Osteocyte (in vitro differentiated cells): ENCODE data around the gene TXNRD2. TPM values are rescaled to one million over a fixed set of nuclear protein-coding genes. Genes with fewer than 3 reads are reported as not detected.
"Not testable (repeated sequence)": the region's sequence is repeated elsewhere in the genome, so short reads cannot be mapped to it uniquely, and the experiment has no call there.

Experiments used
- DNase-seq: peaks from one replicate; pipeline ENCODE4 v3.0.0; 2021; ENCODE audit warnings: mixed read lengths; ENCODE audit not compliant: unreplicated experiment; ENCODE audit errors: extremely low spot score
- H3K27ac Mint-ChIP-seq: one replicate; pipeline ENCODE4 v1.8.0; 2021; ENCODE audit warnings: mild to moderate bottlenecking, mixed read lengths; ENCODE audit not compliant: unreplicated experiment
- H3K27me3 Mint-ChIP-seq: one replicate; pipeline ENCODE4 v1.8.0; 2021; ENCODE audit warnings: mixed read lengths; ENCODE audit not compliant: unreplicated experiment
- H3K36me3 Mint-ChIP-seq: one replicate; pipeline ENCODE4 v1.8.0; 2021; ENCODE audit warnings: mixed read lengths; ENCODE audit not compliant: unreplicated experiment
- H3K4me1 Mint-ChIP-seq: one replicate; pipeline ENCODE4 v1.8.0; 2021; ENCODE audit warnings: mixed read lengths; ENCODE audit not compliant: unreplicated experiment
- H3K4me3 Mint-ChIP-seq: one replicate; pipeline ENCODE4 v1.8.0; 2021; ENCODE audit warnings: mild to moderate bottlenecking, moderate library complexity, mixed read lengths; ENCODE audit not compliant: unreplicated experiment
- H3K9me3 Mint-ChIP-seq: one replicate; pipeline ENCODE4 v1.8.0; 2021; ENCODE audit warnings: mixed read lengths; ENCODE audit not compliant: unreplicated experiment
- total RNA-seq: library from RNA; stranded (reverse); gene quantifications from 2 replicates; pipeline ENCODE4 v1.2.1, GENCODE V29; 2021
- TF ChIP-seq, protein P1 (sequence below): fragments of 200-600 bp; sonication (generic); IDR thresholded peaks from 2 replicates; pipeline ENCODE4 v1.5.0; 2021; ENCODE audit warnings: antibody characterized with exemption, mild to moderate bottlenecking, moderate library complexity

TXNRD2 gene
- total RNA-seq, 1 donor from 2014 or later: 12.6 TPM

DNA sequence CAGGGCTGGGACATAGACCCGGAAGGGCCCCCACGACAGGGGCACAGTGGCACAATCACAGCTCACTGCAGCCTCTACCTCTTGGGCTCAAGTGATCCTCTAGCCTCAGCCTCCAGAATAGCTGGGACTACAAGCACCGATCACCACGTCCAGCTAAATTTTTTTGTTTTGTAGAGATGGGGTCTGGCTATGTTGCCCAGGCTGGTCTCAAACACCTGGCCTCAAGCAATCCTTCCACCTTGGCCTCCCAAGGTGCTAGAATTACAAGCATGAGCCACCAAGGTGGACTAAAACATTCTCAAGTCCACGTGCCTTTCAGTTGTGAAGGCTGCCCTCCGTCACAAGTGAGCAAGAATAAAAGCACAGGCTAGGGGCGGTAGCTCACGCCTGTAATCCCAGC lies 10.1 kb downstream of the TXNRD2 start:
- H3K9me3 Mint-ChIP-seq: peaks cover 11% of the 10 kb centered on the region
- no peaks in the 10 kb centered on the region for H3K4me1 Mint-ChIP-seq
- DNase-seq: no peak
- no peaks in the 10 kb centered on the region for H3K27me3 Mint-ChIP-seq
- H3K27ac Mint-ChIP-seq: no peak overlapping the region
- TF ChIP-seq, protein P1, sequence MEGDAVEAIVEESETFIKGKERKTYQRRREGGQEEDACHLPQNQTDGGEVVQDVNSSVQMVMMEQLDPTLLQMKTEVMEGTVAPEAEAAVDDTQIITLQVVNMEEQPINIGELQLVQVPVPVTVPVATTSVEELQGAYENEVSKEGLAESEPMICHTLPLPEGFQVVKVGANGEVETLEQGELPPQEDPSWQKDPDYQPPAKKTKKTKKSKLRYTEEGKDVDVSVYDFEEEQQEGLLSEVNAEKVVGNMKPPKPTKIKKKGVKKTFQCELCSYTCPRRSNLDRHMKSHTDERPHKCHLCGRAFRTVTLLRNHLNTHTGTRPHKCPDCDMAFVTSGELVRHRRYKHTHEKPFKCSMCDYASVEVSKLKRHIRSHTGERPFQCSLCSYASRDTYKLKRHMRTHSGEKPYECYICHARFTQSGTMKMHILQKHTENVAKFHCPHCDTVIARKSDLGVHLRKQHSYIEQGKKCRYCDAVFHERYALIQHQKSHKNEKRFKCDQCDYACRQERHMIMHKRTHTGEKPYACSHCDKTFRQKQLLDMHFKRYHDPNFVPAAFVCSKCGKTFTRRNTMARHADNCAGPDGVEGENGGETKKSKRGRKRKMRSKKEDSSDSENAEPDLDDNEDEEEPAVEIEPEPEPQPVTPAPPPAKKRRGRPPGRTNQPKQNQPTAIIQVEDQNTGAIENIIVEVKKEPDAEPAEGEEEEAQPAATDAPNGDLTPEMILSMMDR: no peak
- H3K36me3 Mint-ChIP-seq: peaks cover 8% of the 10 kb centered on the region
- no peak overlapping the region for H3K4me3 Mint-ChIP-seq

DNA sequence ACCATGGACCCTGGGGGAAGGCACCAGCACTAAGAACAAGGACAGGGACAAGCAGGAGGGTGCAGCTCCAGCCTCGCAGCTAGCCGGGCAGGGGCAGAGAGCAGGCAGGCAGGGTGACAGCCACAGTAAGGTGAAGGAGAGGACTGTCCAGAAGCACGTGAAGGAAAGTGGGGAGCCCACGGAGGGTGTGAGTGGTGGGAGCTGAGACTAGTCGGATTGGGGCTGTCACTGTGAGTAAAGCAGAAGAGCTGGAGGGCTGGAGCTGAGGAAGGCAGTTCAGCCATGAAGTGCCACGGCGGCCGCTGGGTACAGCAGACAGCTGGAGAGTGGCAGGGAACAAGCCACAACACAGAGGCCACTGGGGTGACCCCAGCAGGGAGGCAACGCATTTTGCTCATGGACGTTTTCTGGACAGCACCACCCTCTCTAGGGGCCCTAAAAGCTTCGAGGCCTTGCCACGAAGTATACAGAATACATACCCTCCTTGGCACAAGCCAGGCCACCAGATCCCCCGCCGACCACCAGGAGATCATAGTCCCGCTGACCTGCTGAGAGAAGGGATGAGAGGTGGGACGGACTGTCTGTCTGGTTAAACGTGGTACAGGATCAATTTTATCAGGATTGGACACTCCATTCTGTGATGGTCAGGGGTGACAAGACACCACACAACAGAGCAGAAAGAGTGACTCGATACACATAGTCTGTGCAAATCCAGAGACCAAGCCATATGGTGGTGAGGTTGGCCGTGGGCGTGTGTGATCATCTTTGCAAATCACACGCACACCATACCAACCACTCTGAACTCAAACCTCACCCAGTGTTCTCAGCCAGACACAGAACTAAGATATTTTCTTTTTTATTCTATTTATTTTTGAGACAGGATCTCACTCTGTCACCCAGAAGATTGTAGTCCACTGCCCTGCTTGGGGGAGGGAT lies 10.8 kb downstream of the TXNRD2 start:
- Mint-ChIP-seq H3K36me3 (peaks cover 6% of the 10 kb centered on the region), H3K4me1 (no peaks in the 10 kb centered on the region), H3K9me3 (peaks cover 6% of the 10 kb centered on the region), H3K27ac (no peak overlapping the region), H3K4me3 (no peak overlapping the region), H3K27me3 (no peaks in the 10 kb centered on the region)
- TF ChIP-seq, protein P1: no peak
- no peak for DNase-seq

DNA sequence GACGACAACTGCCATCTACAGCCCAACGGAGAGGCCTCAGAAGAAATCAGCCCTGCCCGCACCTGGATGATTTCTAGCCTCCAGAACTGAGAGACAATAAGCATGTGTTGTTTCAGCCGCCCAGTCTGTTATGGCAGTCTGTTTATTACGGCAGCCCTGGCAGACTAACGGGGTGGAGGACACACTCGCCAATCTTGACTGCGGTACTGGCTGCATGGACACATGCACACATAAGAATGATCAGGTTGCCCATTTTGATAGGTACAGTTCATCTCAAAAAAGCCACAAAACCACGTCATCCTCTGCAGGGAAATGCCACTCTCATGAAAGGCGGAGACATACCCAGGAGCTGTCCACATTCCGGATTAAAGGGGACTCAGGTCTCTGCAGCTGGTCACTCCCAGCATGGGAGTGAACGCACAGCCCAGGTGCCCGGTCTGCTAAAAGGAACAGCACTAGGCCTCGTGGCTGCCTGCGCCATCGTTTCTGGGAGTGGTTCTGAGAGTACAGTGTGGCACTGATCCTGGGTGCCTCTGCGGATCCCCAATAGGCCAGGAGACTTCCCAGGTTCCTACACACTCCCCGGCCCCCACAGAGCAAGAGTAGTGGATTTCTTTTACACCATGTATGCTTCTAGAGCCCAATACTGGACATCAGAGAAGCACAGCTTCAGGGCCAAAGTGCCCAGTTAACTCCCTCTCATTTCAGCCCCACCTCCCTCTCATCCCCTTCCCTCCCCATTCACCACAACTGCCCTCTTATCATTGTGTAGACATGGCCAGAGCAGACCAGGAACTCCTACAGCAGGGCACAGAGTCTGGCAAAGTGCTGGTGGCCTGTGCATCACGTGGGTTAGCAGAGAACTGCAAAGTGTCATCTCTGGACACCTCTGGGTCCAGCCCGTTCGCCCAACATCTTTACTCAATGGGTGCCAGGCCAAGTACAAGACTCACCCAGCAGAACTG lies 11.8 kb downstream of the TXNRD2 start:
- H3K27ac Mint-ChIP-seq: no peak overlapping the region
- H3K4me3 Mint-ChIP-seq: no peak overlapping the region
- H3K36me3 Mint-ChIP-seq: no peaks in the 10 kb centered on the region
- H3K27me3 Mint-ChIP-seq: no peaks in the 10 kb centered on the region
- no peak for DNase-seq
- no peaks in the 10 kb centered on the region for H3K9me3 Mint-ChIP-seq
- TF ChIP-seq, protein P1: no peak
- no peaks in the 10 kb centered on the region for H3K4me1 Mint-ChIP-seq

DNA sequence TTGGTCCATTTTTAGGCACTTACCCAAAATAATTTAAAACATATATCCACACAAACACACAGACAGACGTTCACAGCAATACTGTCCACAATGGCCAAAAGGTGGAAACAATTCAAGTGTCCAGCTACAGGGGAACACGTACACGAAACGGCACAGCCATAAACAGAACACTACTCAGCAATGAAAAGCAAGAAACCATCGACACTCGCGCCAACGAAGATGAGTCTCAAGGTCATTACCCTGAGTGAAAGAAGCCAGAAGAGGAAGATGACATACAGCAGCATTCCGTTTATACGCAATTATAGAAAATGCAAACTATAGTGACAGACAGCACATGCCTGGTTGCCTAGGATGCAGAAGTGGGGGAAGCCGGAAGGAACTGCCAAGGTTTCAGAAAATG lies 13.4 kb downstream of the TXNRD2 start:
- Mint-ChIP-seq H3K4me3 (no peak overlapping the region), H3K27me3 (no peaks in the 10 kb centered on the region), H3K4me1 (no peaks in the 10 kb centered on the region), H3K27ac (no peak overlapping the region), H3K9me3 (no peaks in the 10 kb centered on the region), H3K36me3 (no peaks in the 10 kb centered on the region)
- TF ChIP-seq, protein P1: no peak
- no peak for DNase-seq

DNA sequence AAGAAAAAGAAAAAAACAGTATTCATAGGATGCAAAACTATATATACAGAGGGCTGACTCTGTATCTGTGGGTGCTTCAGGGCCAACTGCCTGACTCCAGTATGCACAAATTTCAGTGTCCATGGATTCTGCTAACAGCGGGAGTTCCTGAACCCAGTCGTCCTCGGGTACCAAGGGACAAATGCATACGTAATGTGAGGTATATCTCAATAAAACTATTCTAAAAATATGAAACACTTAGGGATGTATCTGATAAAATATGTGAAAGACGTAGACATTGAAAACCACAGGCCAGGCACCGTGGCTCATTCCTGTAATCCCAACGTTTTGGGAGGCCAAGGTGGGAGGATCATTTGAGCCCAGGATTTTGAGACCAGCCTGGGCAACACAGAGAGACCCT lies 13.9 kb downstream of the TXNRD2 start:
- no peaks in the 10 kb centered on the region for H3K4me1 Mint-ChIP-seq
- H3K27ac Mint-ChIP-seq: no peak overlapping the region
- DNase-seq: no peak
- no peak overlapping the region for H3K4me3 Mint-ChIP-seq
- no peaks in the 10 kb centered on the region for H3K9me3 Mint-ChIP-seq
- TF ChIP-seq, protein P1: no peak
- H3K27me3 Mint-ChIP-seq: no peaks in the 10 kb centered on the region
- H3K36me3 Mint-ChIP-seq: no peaks in the 10 kb centered on the region

DNA sequence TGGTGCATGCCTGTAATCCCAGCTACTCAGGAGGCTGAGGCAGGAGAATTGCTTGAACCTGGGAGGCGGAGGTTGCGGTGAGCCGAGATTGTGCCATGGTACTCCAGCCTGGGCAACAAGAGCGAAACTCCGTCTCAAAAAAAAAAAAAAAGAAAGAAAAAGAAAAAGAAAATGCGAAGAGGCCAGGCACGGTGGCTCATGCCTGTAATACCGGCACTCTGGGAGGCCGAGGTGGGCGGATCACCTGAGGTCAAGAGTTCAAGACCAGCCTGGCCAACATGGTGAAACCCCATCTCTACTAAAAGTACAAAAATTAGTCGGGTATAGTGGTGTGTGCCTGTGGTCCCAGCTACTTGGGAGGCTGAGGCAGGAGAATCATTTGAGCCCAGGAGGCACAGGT lies 15.6 kb downstream of the TXNRD2 start:
- not testable (repeated sequence) for DNase-seq, H3K4me1 Mint-ChIP-seq, H3K27ac Mint-ChIP-seq, H3K4me3 Mint-ChIP-seq, H3K27me3 Mint-ChIP-seq, H3K9me3 Mint-ChIP-seq, H3K36me3 Mint-ChIP-seq
